HUES48 (cell line): ENCODE measurements around the gene IL18R1.
"Not testable (repeated sequence)": the region's sequence is repeated elsewhere in the genome, so short reads cannot be mapped to it uniquely, and the experiment has no call there.

Experiments used
- H3K27ac ChIP-seq: one replicate; pipeline ENCODE4 v1.7.0; 2013; ENCODE audit warnings: low read depth, low read length, inconsistent platforms
- H3K27me3 ChIP-seq: 2 replicates; pipeline ENCODE4 v1.6.1; 2013; ENCODE audit warnings: mild to moderate bottlenecking, low read length; ENCODE audit not compliant: control insufficient read depth, insufficient read depth
- H3K36me3 ChIP-seq: 2 replicates; pipeline ENCODE4 v1.6.1; 2013; ENCODE audit warnings: low read length; ENCODE audit not compliant: control insufficient read depth, insufficient read depth
- H3K4me1 ChIP-seq: 2 replicates; pipeline ENCODE4 v1.6.1; 2013; ENCODE audit warnings: mild to moderate bottlenecking, low read length; ENCODE audit not compliant: control insufficient read depth, insufficient read depth
- H3K4me3 ChIP-seq: 2 replicates; pipeline ENCODE4 v1.5.1; 2013; ENCODE audit warnings: mild to moderate bottlenecking, low read depth, low read length
- H3K9ac ChIP-seq: 2 replicates; pipeline ENCODE4 v1.6.1; 2013; ENCODE audit warnings: mild to moderate bottlenecking, low read depth, low read length, moderate library complexity
- H3K9me3 ChIP-seq: 2 replicates; pipeline ENCODE4 v1.6.1; 2013; ENCODE audit warnings: low read length; ENCODE audit not compliant: control insufficient read depth, insufficient read depth

The IL18R1 gene

GRCh38 chr2:102324914-102325313 is 30.7 kb upstream of the IL18R1 start:
- not testable (repeated sequence) for H3K27ac ChIP-seq, H3K9me3 ChIP-seq

GRCh38 chr2:102331311-102331980 is 24.1 kb upstream of the IL18R1 start:
- Histone ChIP-seq H3K9me3 (no peaks in the 10 kb centered on the region), H3K9ac (no peak overlapping the region), H3K27ac (no peak overlapping the region), H3K4me1 (no peaks in the 10 kb centered on the region), H3K27me3 (no peaks in the 10 kb centered on the region), H3K4me3 (no peak overlapping the region), H3K36me3 (no peaks in the 10 kb centered on the region)

More at GRCh38 chr2:102324914-102325313, 30.7 kb upstream of the IL18R1 start:
- H3K9ac ChIP-seq, H3K27me3 ChIP-seq, H3K36me3 ChIP-seq, H3K4me1 ChIP-seq, H3K4me3 ChIP-seq: not testable (repeated sequence)

GRCh38 chr2:102334486-102334885 is 21.1 kb upstream of the IL18R1 start:
- Histone ChIP-seq H3K4me3 (no peak overlapping the region), H3K27ac (no peak overlapping the region), H3K36me3 (no peaks in the 10 kb centered on the region), H3K9ac (no peak overlapping the region), H3K4me1 (no peaks in the 10 kb centered on the region), H3K27me3 (no peaks in the 10 kb centered on the region), H3K9me3 (no peaks in the 10 kb centered on the region)

GRCh38 chr2:102335871-102336366 is 19.7 kb upstream of the IL18R1 start:
- H3K36me3 ChIP-seq: no peaks in the 10 kb centered on the region
- no peak overlapping the region for H3K9ac ChIP-seq
- H3K4me3 ChIP-seq: no peak overlapping the region
- H3K4me1 ChIP-seq: no peaks in the 10 kb centered on the region
- no peaks in the 10 kb centered on the region for H3K9me3 ChIP-seq
- no peak overlapping the region for H3K27ac ChIP-seq
- H3K27me3 ChIP-seq: no peaks in the 10 kb centered on the region

- Histone ChIP-seq H3K9me3 (no peaks in the 10 kb centered on the region), H3K27me3 (no peaks in the 10 kb centered on the region), H3K36me3 (no peaks in the 10 kb centered on the region), H3K27ac (no peak overlapping the region), H3K4me1 (no peaks in the 10 kb centered on the region), H3K4me3 (no peak overlapping the region), H3K9ac (no peak overlapping the region)
Observed at GRCh38 chr2:102336502-102336945, 19.1 kb upstream of the IL18R1 start.

- no peak overlapping the region for H3K4me3 ChIP-seq
- no peak overlapping the region for H3K27ac ChIP-seq
- H3K4me1 ChIP-seq: no peaks in the 10 kb centered on the region
- no peaks in the 10 kb centered on the region for H3K9me3 ChIP-seq
- H3K9ac ChIP-seq: no peak overlapping the region
- H3K36me3 ChIP-seq: no peaks in the 10 kb centered on the region
- no peaks in the 10 kb centered on the region for H3K27me3 ChIP-seq
Observed at GRCh38 chr2:102337012-102337411, 18.6 kb upstream of the IL18R1 start.

- H3K9me3 ChIP-seq: no peaks in the 10 kb centered on the region
- no peak overlapping the region for H3K27ac ChIP-seq
- H3K4me1 ChIP-seq: no peaks in the 10 kb centered on the region
- no peak overlapping the region for H3K4me3 ChIP-seq
- H3K27me3 ChIP-seq: no peaks in the 10 kb centered on the region
- H3K9ac ChIP-seq: no peak overlapping the region
- no peaks in the 10 kb centered on the region for H3K36me3 ChIP-seq
Observed at GRCh38 chr2:102337481-102338386, 17.9 kb upstream of the IL18R1 start.

GRCh38 chr2:102340778-102341177 is 14.8 kb upstream of the IL18R1 start:
- Histone ChIP-seq H3K36me3 (no peaks in the 10 kb centered on the region), H3K27ac (no peak overlapping the region), H3K4me3 (no peak overlapping the region), H3K4me1 (no peaks in the 10 kb centered on the region), H3K27me3 (no peaks in the 10 kb centered on the region), H3K9me3 (no peaks in the 10 kb centered on the region), H3K9ac (no peak overlapping the region)

GRCh38 chr2:102342888-102343287 is 12.7 kb upstream of the IL18R1 start:
- H3K27me3 ChIP-seq: no peaks in the 10 kb centered on the region
- no peak overlapping the region for H3K9ac ChIP-seq
- H3K4me1 ChIP-seq: no peaks in the 10 kb centered on the region
- no peaks in the 10 kb centered on the region for H3K9me3 ChIP-seq
- H3K4me3 ChIP-seq: no peak overlapping the region
- no peaks in the 10 kb centered on the region for H3K36me3 ChIP-seq
- H3K27ac ChIP-seq: no peak overlapping the region

- H3K4me1 ChIP-seq: no peaks in the 10 kb centered on the region
- no peak overlapping the region for H3K4me3 ChIP-seq
- no peaks in the 10 kb centered on the region for H3K9me3 ChIP-seq
- no peak overlapping the region for H3K27ac ChIP-seq
- no peaks in the 10 kb centered on the region for H3K27me3 ChIP-seq
- H3K36me3 ChIP-seq: no peaks in the 10 kb centered on the region
- H3K9ac ChIP-seq: no peak overlapping the region
Observed at GRCh38 chr2:102344397-102344796, 11.2 kb upstream of the IL18R1 start.

GRCh38 chr2:102345329-102345920 is 10.2 kb upstream of the IL18R1 start:
- H3K9ac ChIP-seq: no peak overlapping the region
- no peaks in the 10 kb centered on the region for H3K9me3 ChIP-seq
- H3K27ac ChIP-seq: no peak overlapping the region
- H3K4me1 ChIP-seq: no peaks in the 10 kb centered on the region
- H3K36me3 ChIP-seq: no peaks in the 10 kb centered on the region
- H3K4me3 ChIP-seq: no peak overlapping the region
- no peaks in the 10 kb centered on the region for H3K27me3 ChIP-seq
